GM15510 (cell line): ENCODE measurements around the gene SH3BP5L.

ENCODE experiments used
- POLR2A ChIP-seq: IDR thresholded peaks from 3 replicates; pipeline ENCODE4 v1.6.1; 2011; ENCODE audit warnings: borderline replicate concordance; ENCODE audit not compliant: insufficient read length; ENCODE audit errors: extremely low read depth

The SH3BP5L gene

GRCh38 chr1:248857201-248857600 lies 31.5 kb upstream of the SH3BP5L start:
- TF ChIP-seq POLR2A: no peak

DNA sequence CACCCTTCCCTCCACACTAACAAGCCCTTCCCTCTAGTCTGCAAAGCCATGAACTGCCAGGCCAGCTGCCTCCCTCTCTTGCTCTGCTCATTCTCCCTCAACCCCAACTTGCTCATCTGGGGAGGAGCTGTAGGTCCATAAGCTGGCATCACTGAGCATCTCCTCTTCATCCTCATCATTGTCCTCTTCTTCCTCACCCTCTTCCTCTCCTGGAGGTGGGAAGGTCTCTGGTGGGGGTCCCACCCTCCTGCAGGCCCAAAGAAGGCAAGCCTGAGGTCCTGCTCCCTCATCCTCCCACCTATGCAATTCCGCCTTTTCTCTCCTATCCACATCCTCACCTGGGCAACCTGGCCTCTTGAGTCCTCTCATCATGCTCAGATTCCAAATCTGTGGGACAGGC lies 30.5 kb upstream of the SH3BP5L start:
- TF ChIP-seq POLR2A: no peak

- no peak for TF ChIP-seq POLR2A
Measured at GRCh38 chr1:248855580-248855979, 29.9 kb upstream of the SH3BP5L start.

DNA sequence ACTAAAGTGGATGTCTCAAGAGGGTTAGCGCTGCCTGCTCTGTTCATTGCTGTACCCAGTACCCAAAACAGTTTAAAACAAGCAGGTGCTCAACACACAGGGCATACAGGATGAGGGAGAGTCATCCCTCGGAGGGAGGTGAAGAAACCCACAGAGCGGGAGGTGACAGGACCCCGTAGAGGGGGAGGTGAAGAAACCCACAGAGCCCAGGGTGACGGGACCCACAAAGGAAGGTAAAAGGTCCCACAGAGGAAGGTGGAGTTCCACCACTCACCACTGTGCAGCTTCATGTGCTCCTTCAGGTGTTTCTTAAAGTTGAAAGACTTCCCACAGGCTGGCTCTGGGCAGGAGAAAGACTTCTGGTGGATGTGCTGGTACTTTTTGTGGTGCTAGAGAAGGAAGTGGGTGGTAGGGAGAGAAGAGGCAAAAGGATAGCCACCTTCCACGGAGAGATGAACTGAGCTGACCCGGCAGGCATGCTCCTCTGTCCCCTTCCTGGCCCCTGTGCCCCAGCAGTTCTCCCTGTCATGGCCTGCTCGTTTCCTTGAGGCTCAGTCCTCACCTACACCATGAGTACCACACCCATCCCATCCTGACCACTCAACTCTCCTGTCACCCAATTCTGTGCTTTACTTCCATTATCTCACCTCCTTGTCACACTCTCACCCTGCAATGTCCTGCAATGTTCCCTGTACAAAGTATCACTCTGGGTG lies 28.1 kb upstream of the SH3BP5L start:
- peak; percentile 26 for TF ChIP-seq POLR2A

- TF ChIP-seq POLR2A: no peak
Measured at GRCh38 chr1:248852481-248853405, 27.0 kb upstream of the SH3BP5L start.

- TF ChIP-seq POLR2A: no peak
Measured at GRCh38 chr1:248851390-248851789, 25.7 kb upstream of the SH3BP5L start.

- TF ChIP-seq POLR2A: no peak
Measured at GRCh38 chr1:248850536-248851251, 25.0 kb upstream of the SH3BP5L start.

- TF ChIP-seq POLR2A: no peak
Measured at GRCh38 chr1:248850124-248850523, 24.4 kb upstream of the SH3BP5L start.

- no peak for TF ChIP-seq POLR2A
Measured at GRCh38 chr1:248849637-248850036, 23.9 kb upstream of the SH3BP5L start.

GRCh38 chr1:248849152-248849551 lies 23.4 kb upstream of the SH3BP5L start:
- TF ChIP-seq POLR2A: no peak

- no peak for TF ChIP-seq POLR2A
Measured at GRCh38 chr1:248848602-248849001, 22.9 kb upstream of the SH3BP5L start.

GRCh38 chr1:248847956-248848561 lies 22.3 kb upstream of the SH3BP5L start:
- TF ChIP-seq POLR2A: peak; percentile 5

- no peak for TF ChIP-seq POLR2A
Measured at GRCh38 chr1:248847181-248847955, 21.7 kb upstream of the SH3BP5L start.

DNA sequence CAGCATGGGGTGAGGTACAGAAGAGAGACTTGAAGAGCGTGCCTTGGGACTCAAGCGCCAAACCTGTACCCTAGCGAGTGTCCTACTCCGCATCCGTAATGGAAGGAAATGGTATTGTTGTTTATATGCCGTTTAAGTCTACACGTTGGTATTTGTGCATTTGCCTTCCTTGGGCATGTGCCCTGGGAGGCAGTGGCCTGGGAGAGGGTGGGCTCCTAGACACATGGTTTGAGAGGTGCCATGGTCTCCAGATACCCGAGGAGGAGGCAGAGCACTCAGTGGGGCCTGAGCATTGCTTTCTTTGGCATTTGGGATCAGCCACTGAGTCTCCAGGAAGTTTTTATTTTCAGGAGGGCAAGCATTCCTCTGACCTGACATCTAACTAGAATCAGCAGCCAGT lies 18.8 kb upstream of the SH3BP5L start:
- TF ChIP-seq POLR2A: no peak
